Stimulated activated CD8-positive, alpha-beta memory T cell treated with anti-CD3 and anti-CD28 coated beads, Interleukin-4, amount 100 ng/mL, for 48 hours (primary cell): ENCODE data around the gene TRIM15.
A peak's percentile ranks its signal among the peaks of the same experiment; 100 is the strongest.
"Not testable (repeated sequence)": the region's sequence is repeated elsewhere in the genome, so short reads cannot be mapped to it uniquely, and the experiment has no call there.

Experiments
- DNase-seq: peaks from one replicate; pipeline ENCODE4 v3.0.0-alpha.2; 2020

Gene TRIM15

GRCh38 chr6:30163090-30163917 is at the start of gene TRIM15:
TSS of gene TRIM15 (plus strand) at chr6:30163546. CDS start at chr6:30163685, 139 bp downstream.
- peak; percentile 79 for DNase-seq

- DNase-seq, result no peak
Measured at GRCh38 chr6:30113841-30114240, 49.5 kb upstream of the TRIM15 start.

DNA sequence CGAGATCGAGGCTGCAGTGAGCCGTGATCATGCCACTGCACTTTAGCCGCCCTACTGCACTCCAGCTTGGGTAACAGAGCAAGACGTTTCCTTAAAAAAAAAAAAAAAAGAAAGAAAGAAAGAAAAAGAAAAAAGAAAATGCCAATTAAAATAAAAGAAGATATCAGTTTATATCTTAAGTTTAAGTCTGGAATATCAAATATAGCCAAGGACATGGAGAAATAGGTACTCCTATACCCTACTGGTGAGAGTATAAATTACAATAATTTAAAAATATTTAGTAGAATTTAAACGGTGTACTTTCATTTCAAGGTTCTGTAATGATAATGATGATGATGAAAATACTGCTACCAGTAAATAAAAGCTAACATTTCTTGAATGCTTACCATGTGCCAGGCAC is 46.6 kb upstream of the TRIM15 start:
- no peak for DNase-seq

- not testable (repeated sequence) for DNase-seq
Measured at GRCh38 chr6:30118691-30119090, 44.7 kb upstream of the TRIM15 start.

GRCh38 chr6:30121446-30122366 is 41.6 kb upstream of the TRIM15 start:
- no peak for DNase-seq

- DNase-seq, result no peak
Measured at GRCh38 chr6:30122515-30122914, 40.8 kb upstream of the TRIM15 start.

DNA sequence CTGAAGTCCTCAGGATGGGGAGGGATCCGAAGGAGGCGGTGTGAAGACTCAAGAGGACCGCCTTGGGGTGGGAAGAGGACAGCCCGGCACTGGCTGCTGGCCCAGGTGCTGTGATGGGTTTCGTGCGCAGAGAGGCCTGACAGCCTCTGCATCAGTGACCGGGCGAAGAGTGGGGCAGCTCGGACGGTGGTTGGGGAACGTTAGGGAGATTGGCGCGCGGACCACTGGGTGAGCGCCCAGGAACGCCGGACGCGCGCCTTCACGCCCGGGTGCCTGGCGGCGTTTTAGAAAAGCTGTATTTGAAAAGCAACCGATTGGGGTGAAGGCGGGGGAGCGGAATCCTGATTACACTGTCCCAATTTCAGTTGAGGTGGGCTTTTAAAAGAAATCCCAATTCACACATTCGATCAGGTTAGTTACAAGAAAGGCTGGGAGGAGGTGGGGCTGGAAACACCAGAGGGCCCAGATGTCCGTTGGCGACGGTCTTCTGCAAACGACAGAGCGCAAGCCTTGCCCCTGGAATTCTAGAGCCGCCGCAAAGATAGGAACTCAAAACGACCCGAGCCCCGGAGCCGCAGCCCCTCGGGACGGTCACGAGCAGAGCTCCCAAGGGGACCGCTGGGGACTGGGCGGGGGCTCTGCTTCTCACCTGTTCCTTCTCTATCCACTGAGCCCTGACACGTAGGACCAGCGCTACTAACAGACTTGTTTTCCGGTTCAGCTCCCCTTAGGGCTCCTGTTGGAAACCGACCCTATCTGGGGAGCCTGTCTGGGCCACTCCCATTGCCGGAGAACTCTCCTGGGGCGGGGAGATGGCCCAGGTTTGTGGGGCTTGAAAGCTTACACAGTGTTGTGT is 35.9 kb upstream of the TRIM15 start:
- DNase-seq, result no peak

- DNase-seq, result no peak
Measured at GRCh38 chr6:30129265-30130178, 33.8 kb upstream of the TRIM15 start.

DNA sequence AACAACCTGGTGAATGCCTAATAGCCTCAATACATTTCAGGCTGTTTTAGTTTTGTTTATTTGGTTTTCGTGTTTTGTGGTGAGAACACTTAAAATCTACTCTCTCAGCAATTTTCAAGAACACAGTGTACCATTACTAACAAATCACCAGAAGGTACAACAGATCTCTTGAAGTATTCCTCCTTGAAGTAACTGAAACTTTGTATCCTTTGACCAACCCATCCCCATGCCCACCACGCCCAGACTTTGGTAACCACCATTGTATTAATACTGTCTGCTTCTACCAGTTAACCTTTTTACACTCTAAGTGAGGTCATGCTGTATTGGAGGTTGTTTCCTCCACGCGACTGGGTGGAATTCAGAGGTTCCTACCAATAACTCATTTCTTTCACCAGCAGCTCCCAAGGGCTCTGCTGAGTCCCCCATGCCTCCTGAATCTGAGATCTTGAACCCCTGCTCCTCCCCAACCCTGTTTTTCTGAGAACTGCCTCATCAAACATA is 33.1 kb upstream of the TRIM15 start:
- DNase-seq, result no peak

- peak; percentile 63 for DNase-seq
Measured at GRCh38 chr6:30130887-30131862, 32.2 kb upstream of the TRIM15 start.

- no peak for DNase-seq
Measured at GRCh38 chr6:30131947-30132497, 31.3 kb upstream of the TRIM15 start.

- DNase-seq, result no peak
Measured at GRCh38 chr6:30135147-30135546, 28.2 kb upstream of the TRIM15 start.

- no peak for DNase-seq
Measured at GRCh38 chr6:30135757-30136156, 27.6 kb upstream of the TRIM15 start, which contains the start of gene TRIM40. TSS of gene TRIM40 (plus strand) at chr6:30136140. CDS start at chr6:30137037, 897 bp downstream.

DNA sequence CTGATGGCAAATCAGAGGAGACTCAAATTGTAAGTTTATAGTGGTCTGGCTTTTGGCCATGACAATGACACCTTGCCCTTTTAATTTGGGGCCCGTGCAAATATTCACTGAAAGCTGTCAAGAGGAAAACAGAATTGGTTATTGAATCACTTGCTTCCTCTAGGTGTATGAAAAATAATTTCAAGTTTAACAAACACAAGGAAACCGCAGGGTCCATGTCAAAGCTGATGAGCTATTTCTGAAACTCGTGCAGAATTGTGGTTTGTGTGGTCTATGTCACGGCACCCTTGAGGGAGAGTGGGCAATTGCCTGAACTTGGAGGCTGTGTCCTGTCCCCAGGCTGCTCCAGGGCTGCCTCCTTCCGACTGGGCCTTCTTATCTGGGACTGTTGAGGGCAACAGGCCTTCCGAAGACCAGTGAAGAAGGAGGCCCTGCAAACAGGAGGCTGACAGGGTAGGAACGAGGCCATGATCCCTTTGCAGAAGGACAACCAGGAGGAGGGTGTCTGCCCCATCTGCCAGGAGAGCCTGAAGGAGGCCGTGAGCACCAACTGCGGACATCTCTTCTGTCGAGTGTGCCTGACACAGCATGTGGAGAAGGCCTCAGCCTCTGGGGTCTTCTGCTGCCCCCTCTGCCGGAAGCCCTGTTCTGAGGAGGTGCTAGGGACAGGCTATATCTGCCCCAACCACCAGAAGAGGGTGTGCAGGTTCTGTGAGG is 26.6 kb upstream of the TRIM15 start:
- DNase-seq, result no peak

DNA sequence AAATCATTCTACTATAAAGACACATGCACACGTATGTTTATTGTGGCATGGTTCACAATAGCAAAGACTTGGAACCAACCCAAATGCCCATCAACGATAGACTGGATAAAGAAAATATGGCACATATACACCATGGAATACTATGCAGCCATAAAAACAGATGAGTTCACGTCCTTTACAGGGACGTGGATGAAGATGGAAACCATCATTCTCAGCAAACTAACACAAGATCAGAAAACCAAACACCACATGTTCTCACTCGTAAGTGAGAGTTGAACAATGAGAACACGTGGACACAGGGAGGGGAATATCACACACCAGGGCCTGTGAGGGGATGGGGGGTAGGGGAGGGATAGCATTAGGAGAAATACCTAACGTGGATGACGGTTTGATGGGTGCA is 23.1 kb upstream of the TRIM15 start:
- not testable (repeated sequence) for DNase-seq

GRCh38 chr6:30142665-30143064 is 20.7 kb upstream of the TRIM15 start:
- DNase-seq, result no peak

GRCh38 chr6:30143780-30144179 is 19.6 kb upstream of the TRIM15 start:
- no peak for DNase-seq

- DNase-seq, result no peak
Measured at GRCh38 chr6:30144811-30145210, 18.5 kb upstream of the TRIM15 start.

GRCh38 chr6:30145818-30146217 is 17.5 kb upstream of the TRIM15 start:
- DNase-seq, result no peak
